GM18517 (cell line): ENCODE results near the gene STX8.
"Not testable (repeated sequence)": the region's sequence is repeated elsewhere in the genome, so short reads cannot be mapped to it uniquely, and the experiment has no call there.

Experiments used
- ATAC-seq: cut with Tn5 transposase; IDR thresholded peaks from one replicate; pipeline ENCODE4 v1.9.1; 2021; ENCODE audit warnings: mild to moderate bottlenecking, moderate library complexity; ENCODE audit not compliant: unreplicated experiment

Gene STX8

GRCh38 chr17:9575381-9576101 is at the start of gene STX8:
Gene STX8 (minus strand): TSS chr17:9575820. CDS start chr17:9575808, 12 bp downstream.
- ATAC-seq: peak; percentile 58

DNA sequence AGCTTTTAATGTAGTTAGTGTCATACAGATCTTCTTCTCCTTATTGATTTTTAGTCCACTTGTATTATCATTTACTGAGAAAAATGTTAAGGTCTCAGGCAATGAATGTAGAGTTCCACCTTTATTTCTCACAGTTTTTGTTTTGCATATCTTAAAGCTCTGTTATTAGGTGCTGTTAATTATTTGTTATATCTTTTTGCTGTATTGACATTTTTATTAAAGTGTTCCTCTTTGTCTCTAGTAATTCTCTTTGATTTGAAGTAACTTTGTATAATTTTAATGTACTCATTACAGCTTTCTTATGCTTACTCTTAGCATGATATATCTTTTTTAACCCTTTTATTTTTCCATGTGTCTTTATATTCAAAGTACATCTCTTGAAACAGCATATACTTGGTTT is 47.3 kb upstream of the STX8 start:
- ATAC-seq: no peak

- no peak for ATAC-seq
These were observed 39.9 kb upstream of the STX8 start for GRCh38 chr17:9615486-9615885.

DNA sequence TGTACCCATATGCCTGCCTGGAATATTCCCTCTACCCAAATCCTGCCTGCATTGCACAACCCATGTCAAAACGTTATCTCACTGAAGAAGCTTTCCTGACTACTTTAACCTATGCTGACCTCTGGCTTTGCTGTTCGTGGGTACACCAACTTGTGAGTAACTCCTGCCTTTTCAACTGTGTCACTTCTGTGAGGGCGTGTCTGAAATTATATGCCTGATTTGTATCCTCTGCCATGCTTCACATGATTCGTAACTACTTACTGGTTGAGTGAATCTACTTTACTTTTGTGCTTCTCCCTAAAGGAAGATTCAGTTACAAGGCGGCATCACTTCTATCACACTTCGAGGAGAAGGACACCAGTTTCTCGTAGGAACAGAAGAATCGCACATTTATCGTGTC is 36.4 kb upstream of the STX8 start:
- no peak for ATAC-seq

DNA sequence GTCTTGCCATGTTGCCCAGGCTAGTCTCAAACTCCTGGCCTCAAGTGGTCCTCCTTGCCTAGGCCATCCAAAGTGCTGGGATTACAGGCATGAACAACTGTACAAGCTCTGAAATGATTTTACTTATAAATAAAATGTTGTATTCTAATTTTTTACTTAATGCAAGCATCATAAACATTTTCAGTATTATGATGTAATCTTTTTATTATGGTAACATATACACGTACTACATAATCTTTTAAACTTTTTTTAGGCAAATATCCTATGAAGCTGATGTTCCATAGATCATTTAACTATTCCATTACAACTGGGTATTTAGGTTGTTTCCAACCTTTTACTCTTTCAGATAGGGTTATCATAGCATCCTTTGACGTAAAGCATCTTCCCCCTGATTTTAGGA is 35.9 kb upstream of the STX8 start:
- ATAC-seq: no peak

- ATAC-seq: not testable (repeated sequence)
These were observed 31.4 kb upstream of the STX8 start for GRCh38 chr17:9607058-9607457.

GRCh38 chr17:9606453-9606852 is 30.8 kb upstream of the STX8 start:
- ATAC-seq: no peak

- ATAC-seq: not testable (repeated sequence)
These were observed 29.0 kb upstream of the STX8 start for GRCh38 chr17:9604583-9604982.

GRCh38 chr17:9598661-9599060 is 23.0 kb upstream of the STX8 start:
- no peak for ATAC-seq

DNA sequence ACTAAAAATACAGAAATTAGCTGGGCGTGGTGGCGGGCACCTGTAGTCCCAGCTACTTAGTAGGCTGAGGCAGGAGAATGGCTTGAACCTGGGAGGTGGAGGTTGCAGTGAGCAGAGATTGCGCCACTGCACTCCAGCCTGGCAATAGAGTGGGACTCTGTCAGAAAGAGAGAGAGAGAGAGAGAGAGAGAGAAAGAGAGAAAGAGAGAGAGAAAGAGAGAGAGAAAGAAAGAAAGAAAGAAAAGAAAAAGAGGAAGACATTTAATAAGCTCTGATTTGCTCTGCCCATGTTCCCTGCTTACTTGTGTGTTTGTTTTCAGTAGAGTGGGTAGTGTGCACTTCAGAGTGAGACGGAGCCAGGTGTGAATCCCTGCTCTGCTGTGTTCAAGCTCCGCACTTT is 22.0 kb upstream of the STX8 start:
- not testable (repeated sequence) for ATAC-seq

DNA sequence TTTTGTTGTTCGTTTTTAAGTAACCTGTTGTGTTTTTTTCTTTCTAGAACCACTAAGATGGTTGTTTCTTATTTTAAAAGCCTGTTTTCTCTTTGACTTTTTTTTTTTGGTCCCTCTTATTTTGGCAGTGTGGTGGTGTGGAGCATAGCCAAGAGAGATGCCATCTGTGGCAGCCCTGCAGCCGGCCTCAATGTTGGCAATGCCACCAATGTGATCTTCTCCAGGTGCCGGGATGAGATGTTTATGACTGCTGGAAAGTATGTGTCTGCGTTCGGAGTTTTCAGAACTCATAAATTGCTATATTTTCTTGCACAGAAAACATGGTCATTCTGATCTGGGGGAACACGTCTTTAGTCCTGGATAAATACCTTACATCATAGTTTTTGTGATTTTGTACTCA is 18.4 kb upstream of the STX8 start:
- no peak for ATAC-seq

GRCh38 chr17:9587969-9588656 is 12.5 kb upstream of the STX8 start:
- ATAC-seq: no peak

DNA sequence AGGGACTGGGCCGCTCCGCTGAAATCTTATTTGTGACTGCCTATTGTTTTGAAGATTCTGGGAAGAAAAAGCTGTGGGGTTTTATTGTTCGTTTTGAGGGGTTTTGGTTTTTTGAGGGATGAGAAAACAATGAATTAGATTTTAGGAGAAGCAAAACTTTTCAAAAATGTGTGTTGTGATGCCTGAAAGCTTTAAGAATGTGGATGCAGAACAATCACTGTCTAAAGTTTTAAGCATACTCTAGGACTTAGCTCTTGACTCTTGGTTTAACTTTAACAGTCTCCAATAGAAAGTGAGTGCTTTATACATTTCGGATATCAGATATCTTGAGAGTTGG is 1.7 kb upstream of the STX8 start:
- ATAC-seq: no peak

DNA sequence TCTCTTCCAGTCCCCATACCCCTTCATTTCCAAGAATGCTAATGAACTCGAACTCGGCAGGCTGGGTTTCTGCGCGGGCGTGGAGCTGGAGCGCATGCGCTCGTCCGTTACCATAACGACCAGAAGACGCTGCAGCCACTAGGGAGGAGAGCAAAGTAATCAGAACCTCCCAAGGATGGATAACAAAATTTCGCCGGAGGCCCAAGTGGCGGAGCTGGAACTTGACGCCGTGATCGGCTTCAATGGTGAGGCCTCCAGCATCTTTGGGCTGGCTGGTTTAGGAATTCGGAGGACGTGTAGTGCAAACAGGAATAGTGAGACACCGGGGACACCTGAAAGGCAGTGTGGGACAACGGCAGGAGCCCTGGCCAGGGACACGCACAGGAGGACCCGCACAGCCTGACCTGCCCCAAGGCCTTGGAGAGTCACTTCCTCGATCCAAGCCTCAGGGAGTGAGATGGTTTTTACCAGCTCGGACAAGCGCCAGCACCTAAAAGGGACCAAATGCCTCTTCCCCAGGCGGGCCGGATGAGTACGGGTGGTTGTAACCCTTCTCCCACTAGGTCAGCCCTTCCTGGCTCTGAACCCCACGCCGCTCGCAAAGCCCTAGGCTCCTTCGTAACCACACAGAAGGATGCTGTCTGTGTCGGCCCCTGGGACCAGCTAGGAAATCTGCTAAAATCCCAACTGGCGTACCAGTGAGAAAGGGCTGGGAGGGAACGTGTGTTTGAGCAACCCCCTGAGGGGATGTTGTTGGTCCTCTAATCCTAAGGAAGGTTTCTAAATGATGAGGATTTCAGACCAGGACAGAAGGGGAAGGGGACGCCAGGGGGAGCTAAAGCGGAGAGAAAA is 1.1 kb upstream of the STX8 start, which contains the start of gene CFAP52:
Gene CFAP52, plus strand, starts transcription at position 122 of the 852 bp plus-strand sequence. Its CDS starts 54 bp downstream, at position 176.
- ATAC-seq: no peak

- no peak for ATAC-seq
These were observed 4.4 kb downstream of the STX8 start for GRCh38 chr17:9571201-9571600.

DNA sequence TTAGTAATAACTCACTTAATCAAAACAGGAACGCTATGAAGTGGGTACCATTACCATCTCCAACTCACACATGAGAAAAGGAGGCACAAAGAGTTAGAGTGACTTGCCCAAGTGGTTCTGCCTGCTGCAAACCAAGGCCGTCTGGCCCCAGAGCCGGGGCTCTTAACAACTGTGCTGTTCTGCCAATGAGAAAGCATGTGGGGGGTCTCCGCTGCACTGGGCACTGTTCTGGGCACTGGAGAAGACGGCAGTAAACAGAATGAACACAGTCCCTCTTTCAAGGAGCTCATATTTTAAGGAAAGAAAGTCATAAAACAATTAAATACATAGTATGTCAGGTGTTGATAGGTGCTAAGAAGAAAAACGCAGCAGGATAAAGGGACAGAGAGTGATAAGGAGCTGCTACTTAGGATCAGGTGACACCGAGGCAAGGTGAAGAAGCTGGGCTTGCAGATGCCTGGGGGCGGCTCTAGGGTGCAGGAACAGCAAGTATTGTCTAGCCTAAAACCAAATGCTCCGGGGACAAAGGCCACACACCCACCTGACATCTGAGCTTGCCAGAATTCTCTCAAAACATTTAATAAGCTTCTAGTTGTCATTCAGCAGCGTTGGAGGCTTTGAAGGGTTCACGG is 6.5 kb downstream of the STX8 start:
- no peak for ATAC-seq

DNA sequence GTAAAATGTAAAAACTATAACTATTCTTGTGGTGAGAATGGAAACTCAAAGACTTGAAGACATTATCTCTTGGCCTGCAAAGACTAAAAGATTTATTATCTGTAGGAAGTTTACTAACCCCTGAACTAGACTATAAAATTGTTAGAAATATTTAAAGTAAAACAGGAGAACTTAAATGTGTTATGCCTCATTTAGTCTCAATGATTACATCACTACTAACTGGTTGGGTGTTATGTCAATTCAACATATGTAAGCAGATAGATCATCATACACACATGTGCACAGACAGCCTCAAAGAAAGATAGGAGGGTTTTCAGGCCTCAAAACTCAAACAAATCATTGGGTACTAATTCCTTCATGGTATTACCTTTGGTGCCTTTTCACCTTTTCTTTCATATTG is 7.6 kb downstream of the STX8 start:
- ATAC-seq: no peak

DNA sequence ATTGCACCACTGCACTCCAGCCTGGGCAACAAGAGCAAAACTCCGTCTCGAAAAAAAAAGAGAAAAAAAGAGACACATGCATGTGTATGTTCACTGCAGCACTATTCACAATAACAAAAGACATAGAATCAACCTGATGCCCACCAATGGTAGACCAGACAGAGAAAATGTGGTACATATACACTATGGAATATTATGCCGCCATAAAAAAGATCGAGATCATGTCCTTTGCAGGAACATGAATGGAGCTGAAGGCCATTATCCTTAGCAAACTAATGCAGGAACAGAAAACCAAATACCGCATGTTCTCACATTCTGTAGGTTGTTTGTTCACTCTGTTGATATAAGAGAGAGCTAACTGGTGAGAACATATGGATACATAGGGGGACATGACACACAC is 8.9 kb downstream of the STX8 start:
- not testable (repeated sequence) for ATAC-seq

- no peak for ATAC-seq
These were observed 9.6 kb downstream of the STX8 start for GRCh38 chr17:9566067-9566466.

GRCh38 chr17:9564104-9564503 is 11.5 kb downstream of the STX8 start:
- no peak for ATAC-seq

DNA sequence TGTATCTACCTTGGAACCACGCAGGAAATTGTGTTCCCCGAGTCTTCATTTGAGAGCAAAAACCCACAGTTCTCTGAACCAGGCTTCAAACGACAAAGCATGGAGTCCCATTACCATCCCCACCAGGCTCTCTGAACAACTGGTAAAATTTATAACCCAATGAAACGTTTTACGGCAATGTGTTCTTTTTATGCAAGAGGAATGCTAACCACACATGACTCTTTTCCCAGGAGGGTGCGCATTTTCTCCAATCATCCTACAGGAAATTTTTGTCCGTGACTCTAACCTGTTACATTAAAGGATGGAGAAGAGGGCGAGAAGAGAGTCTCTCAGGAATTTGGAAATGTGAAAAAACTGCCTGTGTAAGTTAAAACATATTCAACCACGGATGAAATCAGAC is 17.8 kb downstream of the STX8 start:
- no peak for ATAC-seq
